Left lung (tissue), 10 donors: Measurements from ENCODE around the gene GFRA3. TPM values are rescaled to one million over a fixed set of nuclear protein-coding genes. Genes with fewer than 3 reads are reported as not detected.

Experiments used
- ATAC-seq: fragments of 200-7000 bp; cut with Tn5 transposase; one replicate; pipeline ENCODE4 v1.9.1; 2020; ENCODE audit warnings: moderate library complexity
- DNase-seq, 4 donors: peaks; one replicate each; pipeline ENCODE4 v3.0.0-alpha.2; 2013 to 2020
- H3K27ac ChIP-seq, 2 donors: fragments of 200-600 bp; sonication (generic) in 1 of 2; one replicate each; pipeline versions ENCODE4 v1.5.0 to v1.8.0; 2020 to 2021
- H3K27me3 ChIP-seq, 2 donors: fragments of 200-600 bp; sonication (generic) in 1 of 2; one replicate each; pipeline versions ENCODE4 v1.5.0 to v1.8.0; 2020 to 2021
- H3K36me3 ChIP-seq, 2 donors: fragments of 200-600 bp; sonication (generic) in 1 of 2; one replicate each; pipeline versions ENCODE4 v1.5.0 to v1.8.0; 2020 to 2021
- H3K4me1 ChIP-seq, 2 donors: fragments of 200-600 bp; one replicate each; pipeline ENCODE4 v1.8.0; 2021
- H3K4me3 ChIP-seq, 2 donors: fragments of 200-600 bp; sonication (generic) in 1 of 2; one replicate each; pipeline versions ENCODE4 v1.5.0 to v1.8.0; 2020 to 2021; ENCODE audit warnings: mild to moderate bottlenecking in 1 of 2
- H3K9me3 ChIP-seq, 2 donors: fragments of 200-600 bp; sonication (generic) in 1 of 2; one replicate each; pipeline versions ENCODE4 v1.5.0 to v1.8.0; 2020 to 2021
- CTCF ChIP-seq, 2 donors: fragments of 200-600 bp; sonication (generic) in 1 of 2; IDR thresholded peaks; one replicate each; pipeline versions ENCODE4 v1.5.0 to v1.8.0; 2021; ENCODE audit warnings: antibody characterized with exemption in 2 of 2
- intact Hi-C, 2 donors: fragments of 100-400 bp; cut with DNase I; formaldehyde crosslinking; loops; one replicate each; pipeline versions ENCODE4 v1.11.2 to v1.14.2; 2022
- polyA plus RNA-seq, 6 donors: library from polyadenylated mRNA; unstranded; fragments of 120-200 nt; gene quantifications; one replicate each; pipeline ENCODE4 v1.2.1, GENCODE V29; 2013; ENCODE audit not compliant: insufficient read length in 6 of 6
- total RNA-seq, 2 donors: library from RNA; stranded (reverse); fragmentation: NEBNext Ultra II Directional; extraction: Animal tissue kit (Norgen Biotek cat#: 25700); gene quantifications; one replicate each; pipeline ENCODE4 v1.2.1, GENCODE V29; 2021
- donor health status: DM: no; HTN: yes; CAD: no.
- donor health status: DM: no; HTN: no; CAD: no.

GFRA3 gene
- total and polyA plus RNA-seq, 8 donors = 1.9 to 4.7 (median 3.4) TPM; not detected in 1

DNA sequence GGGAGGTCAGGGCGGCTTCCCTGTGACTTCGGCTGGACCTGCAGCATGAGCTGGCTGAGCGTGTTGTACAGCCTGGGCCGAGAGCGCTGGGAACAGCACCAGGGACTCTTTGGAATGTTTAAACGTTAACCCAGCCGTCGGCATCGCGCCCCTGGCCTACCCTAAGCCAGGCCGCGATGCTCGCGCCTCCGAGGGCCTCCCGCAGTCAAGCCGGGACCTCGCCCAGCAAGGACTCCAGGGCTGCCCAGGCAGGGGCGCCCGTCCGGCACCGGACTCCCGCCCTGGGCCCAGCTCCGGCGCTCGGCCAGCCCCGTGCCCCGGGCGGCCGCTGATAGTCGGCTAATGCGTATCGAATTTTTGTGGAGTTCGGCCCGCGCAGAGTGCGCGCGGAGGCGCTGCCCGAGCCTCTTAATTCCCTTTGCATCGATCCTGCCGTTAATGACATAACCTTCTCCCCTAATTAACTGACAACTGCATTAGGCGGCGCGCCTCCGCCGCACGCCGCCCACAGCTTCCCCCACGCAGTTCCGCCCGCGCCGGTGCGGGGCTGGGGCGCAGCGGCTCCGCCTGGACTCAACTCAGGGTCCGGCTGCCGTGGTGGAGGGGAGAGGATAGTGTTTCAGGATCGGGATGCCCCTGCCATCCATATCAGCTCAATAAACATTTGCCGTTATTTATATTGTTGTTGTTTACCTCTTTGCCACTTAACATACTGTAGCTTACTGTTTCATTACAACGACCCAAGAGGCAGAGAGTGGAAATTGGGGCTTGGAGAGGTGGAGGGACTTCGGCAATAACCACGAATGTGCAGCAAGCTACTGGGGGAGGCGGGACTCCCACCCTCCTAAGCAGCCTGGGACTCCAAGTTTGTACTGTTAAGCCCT, 32.5 kb downstream of the GFRA3 start:
- Histone ChIP-seq H3K4me1 (peaks cover 0 to 17% of the 10 kb centered on the region in 2 donors), H3K27me3 (peaks cover 0 to 55% of the 10 kb centered on the region in 2 donors), H3K4me3 (peak overlapping the region; percentile 39 to 49), H3K9me3 (no peaks in the 10 kb centered on the region), H3K27ac (no peak overlapping the region), H3K36me3 (no peaks in the 10 kb centered on the region)
- DNase-seq (peak in 3 of 4 donors; percentile 35 to 88 (median 35)), ATAC-seq (peak; percentile 72)
- TF ChIP-seq CTCF (IDR thresholded peaks at IDR 0.05) = no peak
- intact Hi-C loops = no loop called here

- no peaks in the 10 kb centered on the region for H3K36me3 ChIP-seq
- H3K27ac ChIP-seq = no peak overlapping the region
- no peak overlapping the region for H3K4me3 ChIP-seq
- H3K4me1 ChIP-seq = peaks cover 0 to 17% of the 10 kb centered on the region in 2 donors
- peaks cover 0 to 55% of the 10 kb centered on the region in 2 donors for H3K27me3 ChIP-seq
- no peak for ATAC-seq
- H3K9me3 ChIP-seq = no peaks in the 10 kb centered on the region
- intact Hi-C loops = no loop called here
- DNase-seq = no peak
- no peak for TF ChIP-seq CTCF (IDR thresholded peaks at IDR 0.05)
Observed at GRCh38 chr5:138240650-138241385, 33.6 kb downstream of the GFRA3 start.

DNA sequence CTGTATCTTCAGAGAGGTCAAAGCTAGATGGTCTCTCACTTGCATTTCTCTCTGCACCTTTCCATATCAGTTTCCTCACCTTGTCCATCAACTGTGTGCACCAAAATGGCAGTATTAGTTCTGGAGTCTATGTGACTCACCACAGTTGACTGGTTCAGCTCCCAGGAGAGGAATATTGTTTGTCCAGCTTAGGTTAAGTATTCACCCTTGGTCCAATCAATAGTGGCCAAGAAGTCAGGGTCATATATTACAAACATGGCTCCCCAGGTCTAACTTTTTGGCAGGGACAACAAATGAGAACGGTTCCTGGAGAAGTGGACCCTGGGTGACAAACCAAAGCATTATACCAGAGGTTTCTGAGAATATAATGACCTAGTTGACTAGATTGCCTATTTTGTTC, 36.4 kb downstream of the GFRA3 start:
- Histone ChIP-seq H3K36me3 (no peaks in the 10 kb centered on the region), H3K27me3 (peaks cover 0 to 52% of the 10 kb centered on the region in 2 donors), H3K9me3 (no peaks in the 10 kb centered on the region), H3K4me3 (no peak overlapping the region), H3K4me1 (peaks cover 0 to 17% of the 10 kb centered on the region in 2 donors), H3K27ac (no peak overlapping the region)
- TF ChIP-seq CTCF (IDR thresholded peaks at IDR 0.05) = no peak
- intact Hi-C loops = no loop called here
- ATAC-seq (no peak), DNase-seq (no peak)

- no peak for DNase-seq
- no peak overlapping the region for H3K4me3 ChIP-seq
- H3K4me1 ChIP-seq = no peaks in the 10 kb centered on the region
- no peak for TF ChIP-seq CTCF (IDR thresholded peaks at IDR 0.05)
- no peaks in the 10 kb centered on the region for H3K36me3 ChIP-seq
- intact Hi-C loops = no loop called here
- no peaks in the 10 kb centered on the region for H3K9me3 ChIP-seq
- peaks cover 0 to 25% of the 10 kb centered on the region in 2 donors for H3K27me3 ChIP-seq
- no peak for ATAC-seq
- no peak overlapping the region for H3K27ac ChIP-seq
Observed at GRCh38 chr5:138234651-138235050, 39.8 kb downstream of the GFRA3 start.

DNA sequence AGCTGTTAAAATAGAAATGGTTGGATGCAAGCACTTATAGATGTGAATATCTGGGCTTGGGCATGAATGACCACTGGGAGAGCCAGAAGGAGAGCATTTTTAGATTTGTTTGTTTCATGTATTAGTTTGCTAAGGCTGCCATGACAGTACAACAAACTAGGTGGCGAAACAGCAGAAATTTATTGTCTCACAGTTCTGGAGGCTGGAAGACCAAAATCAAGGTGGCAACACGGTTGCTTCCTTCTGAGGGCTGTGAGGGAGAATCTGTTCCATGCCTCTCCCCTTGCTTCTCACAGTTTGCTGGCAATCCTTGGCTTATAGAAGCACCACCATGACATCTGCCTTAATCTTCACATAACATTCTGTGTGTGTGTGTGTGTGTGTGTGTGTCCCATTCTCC, 41.1 kb downstream of the GFRA3 start:
- Histone ChIP-seq H3K27me3 (peaks cover 0 to 12% of the 10 kb centered on the region in 2 donors), H3K9me3 (no peaks in the 10 kb centered on the region), H3K36me3 (no peaks in the 10 kb centered on the region), H3K27ac (no peak overlapping the region), H3K4me1 (no peaks in the 10 kb centered on the region), H3K4me3 (no peak overlapping the region)
- intact Hi-C loops = no loop called here
- DNase-seq (no peak), ATAC-seq (no peak)
- TF ChIP-seq CTCF (IDR thresholded peaks at IDR 0.05) = no peak
